HepG2 (cell line): ENCODE data around the gene DAB1. TPM values are rescaled to one million over a fixed set of nuclear protein-coding genes. Genes with fewer than 3 reads are reported as not detected.

Experiments
- ATAC-seq: fragments of 200-7000 bp; cut with Tn5 transposase; 3 replicates; pipeline ENCODE4 v1.9.1; 2020; ENCODE audit warnings: mild to moderate bottlenecking, moderate library complexity
- BruUV-seq: library from RNA; stranded (reverse); fragments of 400-500 nt; replicated peaks from 2 replicates; lab custom pipeline; 2021; lab: Mats Ljungman, UMichigan
- CTCF ChIA-PET: fragments of 300-600 bp; formaldehyde crosslinking; extraction: SDS; loops from one replicate; lab custom pipeline; 2021; ENCODE audit warnings: low total read pairs, inconsistent platforms, low intra/inter-chr PET ratio; lab: Yijun Ruan, JAX
- POLR2A ChIA-PET: fragments of 350-600 bp; sonication (Branson Sonifier 250); formaldehyde crosslinking; loops from one replicate; lab custom pipeline; 2020; ENCODE audit warnings: antibody characterized with exemption, inconsistent platforms; lab: Yijun Ruan, JAX
- DNase-seq: peaks from one replicate; pipeline ENCODE4 v3.0.0-alpha.2; 2015; ENCODE audit warnings: low spot score
- FAIRE-seq: peaks from 3 replicates; lab custom pipeline; 2011; peaks lifted over from hg19 to GRCh38; lab: Jason Lieb, UNC
- H2AFZ ChIP-seq: one replicate; pipeline ENCODE4 v1.6.1; 2011; ENCODE audit warnings: low read length, inconsistent platforms
- H3K27ac ChIP-seq: fragments of 300-600 bp; 3 replicates; pipeline ENCODE4 v1.8.0; 2011; ENCODE audit warnings: mixed run types, mild to moderate bottlenecking, mixed read lengths, low read length, inconsistent platforms; ENCODE audit not compliant: insufficient read depth; ENCODE audit errors: extremely low read length
- H3K27me3 ChIP-seq, 2 experiments: fragments of 200-600 bp in 1 of 2; 2 replicates in 1 of 2; 3 replicates in 1 of 2; pipeline versions ENCODE4 v1.6.0 to v1.8.0; 2011; ENCODE audit warnings: low read length in 2 of 2, mild to moderate bottlenecking in 2 of 2, moderate library complexity in 2 of 2, inconsistent platforms in 1 of 2; ENCODE audit not compliant: insufficient read depth in 2 of 2, control insufficient read depth in 1 of 2
- H3K36me3 ChIP-seq, 2 experiments: fragments of 200-600 bp in 1 of 2; replicated peaks in 1 of 2; 2 replicates in 1 of 2; 3 replicates in 1 of 2; pipeline versions ENCODE4 v1.5.1 to v1.8.0; 2011; ENCODE audit warnings: low read length in 2 of 2, inconsistent platforms in 1 of 2; ENCODE audit not compliant: insufficient read depth in 2 of 2, control insufficient read depth in 1 of 2
- H3K4me1 ChIP-seq: 2 replicates; pipeline ENCODE4 v1.5.1; 2012; ENCODE audit warnings: low read length, inconsistent platforms; ENCODE audit not compliant: insufficient read depth
- H3K4me2 ChIP-seq: 2 replicates; pipeline ENCODE4 v1.6.0; 2011; ENCODE audit warnings: low read depth, low read length, inconsistent platforms
- H3K4me3 ChIP-seq, 3 experiments: fragments of 200-600 bp in 1 of 3; sonication (generic), shearing (Covaris generic) in 1 of 3; replicated peaks in 1 of 3; 2 replicates each; pipeline ENCODE4 v1.5.1; 2011 to 2016; ENCODE audit warnings: low read length in 3 of 3, inconsistent platforms in 2 of 3, low read depth in 2 of 3, mild to moderate bottlenecking in 2 of 3, control low read depth in 1 of 3, mixed read lengths in 1 of 3; ENCODE audit not compliant: insufficient read depth in 1 of 3
- H3K79me2 ChIP-seq: one replicate; pipeline ENCODE4 v1.6.1; 2011; ENCODE audit warnings: low read length, inconsistent platforms; ENCODE audit not compliant: insufficient read depth
- H3K9ac ChIP-seq: 2 replicates; pipeline ENCODE4 v1.6.0; 2011; ENCODE audit warnings: mild to moderate bottlenecking, low read depth, low read length, inconsistent platforms; ENCODE audit not compliant: insufficient read depth
- H3K9me3 ChIP-seq: 2 replicates; pipeline ENCODE4 v1.5.1; 2012; ENCODE audit warnings: mild to moderate bottlenecking, low read length
- H4K20me1 ChIP-seq: 2 replicates; pipeline ENCODE4 v1.6.0; 2011; ENCODE audit warnings: inconsistent platforms, mild to moderate bottlenecking, low read length, moderate library complexity; ENCODE audit not compliant: insufficient read depth
- KAT7 ChIP-seq: IDR thresholded peaks from 2 replicates; pipeline ENCODE4 v1.6.1; 2018; ENCODE audit warnings: borderline replicate concordance, missing compliant biosample characterization
- MTA3 ChIP-seq: sonication (generic); formaldehyde crosslinking; IDR thresholded peaks from 2 replicates; pipeline ENCODE4 v1.4.0; 2020; ENCODE audit warnings: missing genetic modification reagents
- NR1H2 ChIP-seq: sonication (generic); formaldehyde crosslinking; IDR thresholded peaks from 2 replicates; pipeline ENCODE4 v1.8.1; 2022; ENCODE audit warnings: low read depth, missing genetic modification reagents, borderline replicate concordance
- SMC3 ChIP-seq: IDR thresholded peaks from 2 replicates; pipeline ENCODE4 v1.6.1; 2011; ENCODE audit warnings: low read length, improper control_type of control experiment
- STAG1 ChIP-seq: sonication (generic); formaldehyde crosslinking; IDR thresholded peaks from 2 replicates; pipeline ENCODE4 v1.4.0; 2020; ENCODE audit warnings: missing genetic modification reagents
- TOPORS ChIP-seq: sonication (generic); formaldehyde crosslinking; IDR thresholded peaks from 2 replicates; pipeline ENCODE4 v1.8.0; 2023; ENCODE audit warnings: mild to moderate bottlenecking, missing genetic modification reagents
- ZFP37 ChIP-seq: sonication (generic); formaldehyde crosslinking; IDR thresholded peaks from 2 replicates; pipeline ENCODE4 v1.4.0; 2020; ENCODE audit warnings: missing genetic modification reagents, borderline replicate concordance
- WGBS: methylation state at CpG from one replicate; pipeline ENCODE4 v1.1.6; 2017; ENCODE audit warnings: low lambda C conversion rate; 5-methylcytosine and 5-hydroxymethylcytosine counted together
- in situ Hi-C: cut with HindIII; loops from 2 replicates; pipeline ENCODE4 v1.10.0; 2017; ENCODE audit warnings: low pct_unique_long_range_greater_than_20kb; ENCODE audit not compliant: extremely low pct_ligation_motif_present
- intact Hi-C: fragments of 100-400 bp; cut with micrococcal nuclease; formaldehyde crosslinking; loops from one replicate; pipeline ENCODE4 v1.10.0; 2022; ENCODE audit not compliant: unreplicated experiment
- polyA plus RNA-seq, 8 experiments: library from polyadenylated mRNA; depleted of rRNA in 3 of 8; stranded (reverse) in 7 of 8; unstranded in 1 of 8; fragments of >200 nt; fragmentation: Illumina TruSeq in 4 of 8; extraction: Trizol in 4 of 8; gene quantifications; 2 replicates each; pipeline versions ENCODE4 v1.2.1 to v1.2.3, GENCODE V29; 2011 to 2016; ENCODE audit warnings: low read depth in 4 of 8, missing spikeins in 1 of 8, mixed read lengths in 1 of 8; ENCODE audit not compliant: insufficient read depth in 1 of 8
- total RNA-seq, 5 experiments: library from RNA; depleted of rRNA; stranded (reverse); fragments of >200 nt; fragmentation: Illumina TruSeq; extraction: Trizol; gene quantifications; 2 replicates each; pipeline ENCODE4 v1.2.3, GENCODE V29; 2016; ENCODE audit warnings: low read depth in 1 of 5
- TF ChIP-seq, protein P1 (sequence below): sonication (generic); formaldehyde crosslinking; IDR thresholded peaks from 2 replicates; pipeline ENCODE4 v1.4.0; 2020; ENCODE audit warnings: missing genetic modification reagents, borderline replicate concordance
- TF ChIP-seq, protein P2 (sequence below): sonication (generic); formaldehyde crosslinking; IDR thresholded peaks from 2 replicates; pipeline ENCODE4 v1.5.0; 2020; ENCODE audit warnings: mild to moderate bottlenecking, missing genetic modification reagents, moderate library complexity

DAB1 gene
- total and polyA plus RNA-seq, 2 of the 13 experiments (the other 11 are each of a cell fraction or from before 2014, with no cell fraction given) = 0.04 to 0.13 TPM

DNA sequence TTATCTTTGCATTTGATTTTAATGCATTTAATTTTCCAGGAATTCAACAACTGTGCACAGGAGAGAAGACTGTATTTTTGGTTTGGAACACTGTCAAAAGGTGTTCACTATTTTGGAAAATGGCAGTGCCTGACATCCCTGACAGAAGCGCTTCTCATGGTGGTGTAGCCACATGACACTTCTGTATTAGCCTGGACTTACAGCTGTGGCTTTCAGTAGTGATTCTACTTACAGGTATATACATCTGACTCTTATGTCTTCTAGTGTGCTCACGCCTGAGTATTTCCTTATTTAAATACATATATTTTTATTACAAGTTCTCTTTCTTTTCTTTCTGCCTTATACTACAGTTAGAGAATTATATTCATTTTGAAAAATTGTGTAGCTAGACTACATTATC, 405.7 kb downstream of the DAB1 start (continued):
- TF ChIP-seq, protein P1, sequence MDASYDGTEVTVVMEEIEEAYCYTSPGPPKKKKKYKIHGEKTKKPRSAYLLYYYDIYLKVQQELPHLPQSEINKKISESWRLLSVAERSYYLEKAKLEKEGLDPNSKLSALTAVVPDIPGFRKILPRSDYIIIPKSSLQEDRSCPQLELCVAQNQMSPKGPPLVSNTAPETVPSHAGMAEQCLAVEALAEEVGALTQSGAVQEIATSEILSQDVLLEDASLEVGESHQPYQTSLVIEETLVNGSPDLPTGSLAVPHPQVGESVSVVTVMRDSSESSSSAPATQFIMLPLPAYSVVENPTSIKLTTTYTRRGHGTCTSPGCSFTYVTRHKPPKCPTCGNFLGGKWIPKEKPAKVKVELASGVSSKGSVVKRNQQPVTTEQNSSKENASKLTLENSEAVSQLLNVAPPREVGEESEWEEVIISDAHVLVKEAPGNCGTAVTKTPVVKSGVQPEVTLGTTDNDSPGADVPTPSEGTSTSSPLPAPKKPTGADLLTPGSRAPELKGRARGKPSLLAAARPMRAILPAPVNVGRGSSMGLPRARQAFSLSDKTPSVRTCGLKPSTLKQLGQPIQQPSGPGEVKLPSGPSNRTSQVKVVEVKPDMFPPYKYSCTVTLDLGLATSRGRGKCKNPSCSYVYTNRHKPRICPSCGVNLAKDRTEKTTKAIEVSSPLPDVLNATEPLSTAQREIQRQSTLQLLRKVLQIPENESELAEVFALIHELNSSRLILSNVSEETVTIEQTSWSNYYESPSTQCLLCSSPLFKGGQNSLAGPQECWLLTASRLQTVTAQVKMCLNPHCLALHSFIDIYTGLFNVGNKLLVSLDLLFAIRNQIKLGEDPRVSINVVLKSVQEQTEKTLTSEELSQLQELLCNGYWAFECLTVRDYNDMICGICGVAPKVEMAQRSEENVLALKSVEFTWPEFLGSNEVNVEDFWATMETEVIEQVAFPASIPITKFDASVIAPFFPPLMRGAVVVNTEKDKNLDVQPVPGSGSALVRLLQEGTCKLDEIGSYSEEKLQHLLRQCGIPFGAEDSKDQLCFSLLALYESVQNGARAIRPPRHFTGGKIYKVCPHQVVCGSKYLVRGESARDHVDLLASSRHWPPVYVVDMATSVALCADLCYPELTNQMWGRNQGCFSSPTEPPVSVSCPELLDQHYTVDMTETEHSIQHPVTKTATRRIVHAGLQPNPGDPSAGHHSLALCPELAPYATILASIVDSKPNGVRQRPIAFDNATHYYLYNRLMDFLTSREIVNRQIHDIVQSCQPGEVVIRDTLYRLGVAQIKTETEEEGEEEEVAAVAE = no peak
- no peak for TF ChIP-seq ZFP37
- no peak for TF ChIP-seq TOPORS
- TF ChIP-seq MTA3 (CRISPR knock-in tag) = no peak
- no peak for TF ChIP-seq NR1H2 (CRISPR knock-in tag)

DNA sequence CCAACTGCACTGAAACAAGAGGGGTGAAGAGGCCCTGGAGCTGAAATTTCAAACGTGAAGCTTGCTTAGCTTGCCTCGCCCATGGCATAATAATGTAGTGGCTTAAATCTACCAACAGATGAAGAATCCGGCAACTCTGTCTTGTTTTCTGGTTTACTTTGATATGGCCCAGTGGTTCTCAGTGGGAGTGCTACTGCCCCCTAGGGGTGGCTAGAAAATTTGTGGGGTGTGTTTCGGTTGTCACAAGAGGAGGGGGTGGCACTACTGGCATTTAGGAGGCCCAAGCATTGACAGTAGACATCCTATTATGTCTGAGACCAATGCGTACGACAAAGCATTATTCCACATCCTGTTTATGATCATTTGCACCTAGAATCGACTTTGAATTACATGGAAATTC, 406.1 kb downstream of the DAB1 start:
- H3K9ac ChIP-seq = no peak overlapping the region
- H3K4me2 ChIP-seq = no peak overlapping the region
- H4K20me1 ChIP-seq = no peaks in the 10 kb centered on the region
- H3K27ac ChIP-seq = no peak overlapping the region
- 82% methylated on average over 7 of the region's 7 CpGs for WGBS
- TF ChIP-seq, protein P2, sequence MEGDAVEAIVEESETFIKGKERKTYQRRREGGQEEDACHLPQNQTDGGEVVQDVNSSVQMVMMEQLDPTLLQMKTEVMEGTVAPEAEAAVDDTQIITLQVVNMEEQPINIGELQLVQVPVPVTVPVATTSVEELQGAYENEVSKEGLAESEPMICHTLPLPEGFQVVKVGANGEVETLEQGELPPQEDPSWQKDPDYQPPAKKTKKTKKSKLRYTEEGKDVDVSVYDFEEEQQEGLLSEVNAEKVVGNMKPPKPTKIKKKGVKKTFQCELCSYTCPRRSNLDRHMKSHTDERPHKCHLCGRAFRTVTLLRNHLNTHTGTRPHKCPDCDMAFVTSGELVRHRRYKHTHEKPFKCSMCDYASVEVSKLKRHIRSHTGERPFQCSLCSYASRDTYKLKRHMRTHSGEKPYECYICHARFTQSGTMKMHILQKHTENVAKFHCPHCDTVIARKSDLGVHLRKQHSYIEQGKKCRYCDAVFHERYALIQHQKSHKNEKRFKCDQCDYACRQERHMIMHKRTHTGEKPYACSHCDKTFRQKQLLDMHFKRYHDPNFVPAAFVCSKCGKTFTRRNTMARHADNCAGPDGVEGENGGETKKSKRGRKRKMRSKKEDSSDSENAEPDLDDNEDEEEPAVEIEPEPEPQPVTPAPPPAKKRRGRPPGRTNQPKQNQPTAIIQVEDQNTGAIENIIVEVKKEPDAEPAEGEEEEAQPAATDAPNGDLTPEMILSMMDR (CRISPR knock-in tag) = peak; percentile 38
- TF ChIP-seq KAT7 (CRISPR knock-in tag) = no peak
- TF ChIP-seq SMC3 = 0 out of 2 replicates have a peak, but pooled peaks have one; percentile 4
- peak; percentile 50; the same call in 1 of the 2 replicates for TF ChIP-seq STAG1
- TF ChIP-seq, all 625 proteins: peak for 3
- no peaks in the 10 kb centered on the region for H3K27me3 ChIP-seq
- intact Hi-C loops (loop anchor here (1.0 kb wide), 1 partner anchor 185 kb away; no protein-coding TSS in a partner anchor), in situ Hi-C loops (no loop called here)
- peak; percentile 21 for DNase-seq
- no peak overlapping the region for H3K4me3 ChIP-seq
- H3K79me2 ChIP-seq = no peaks in the 10 kb centered on the region
- peaks cover 14% of the 10 kb centered on the region for H3K4me1 ChIP-seq
- no peaks in the 10 kb centered on the region for H3K36me3 ChIP-seq
- CTCF ChIA-PET = interaction anchor here (1.7 kb wide), 1 partner anchor 186 kb away, joined by 7 read pairs; no protein-coding TSS in a partner anchor
- no peaks in the 10 kb centered on the region for H3K9me3 ChIP-seq
- H2AFZ ChIP-seq = no peak overlapping the region
- BruUV-seq = no TSS peak
- no peak for ATAC-seq
- peak; percentile 4 for FAIRE-seq
- POLR2A ChIA-PET = no interaction called here
